DLD1 (cell line): Measurements from ENCODE around the gene C11orf91.
"Not testable (repeated sequence)": the region's sequence is repeated elsewhere in the genome, so short reads cannot be mapped to it uniquely, and the experiment has no call there.

Source experiments
- in situ Hi-C: cut with HindIII; loops from 2 replicates; pipeline ENCODE4 v1.10.0; 2017; ENCODE audit warnings: low sequenced_read_pairs

The C11orf91 gene

DNA sequence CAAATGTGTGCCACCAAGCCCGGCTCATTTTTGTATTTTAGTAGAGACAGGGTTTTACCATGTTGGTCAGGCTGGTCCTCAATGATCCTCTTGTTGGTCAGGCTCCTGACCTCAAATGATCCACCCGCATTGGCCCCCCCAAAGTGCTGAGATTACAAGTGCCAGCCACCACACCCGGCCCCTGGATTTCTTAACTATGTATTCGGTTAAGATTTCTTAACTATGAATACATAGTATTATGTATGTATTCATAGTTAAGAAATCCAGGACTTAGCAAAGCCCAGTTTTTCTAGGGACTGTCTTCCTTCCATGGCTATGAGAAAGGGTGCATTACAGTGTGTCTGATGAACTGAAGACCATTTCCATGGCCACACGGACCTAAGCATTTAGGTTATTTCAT lies 1.7 kb downstream of the C11orf91 start:
- in situ Hi-C loops, result no loop called here

GRCh38 chr11:33697997-33698396 lies 2.6 kb downstream of the C11orf91 start:
- in situ Hi-C loops, result no loop called here

GRCh38 chr11:33696931-33697638 lies 3.5 kb downstream of the C11orf91 start:
- in situ Hi-C loops, result no loop called here

DNA sequence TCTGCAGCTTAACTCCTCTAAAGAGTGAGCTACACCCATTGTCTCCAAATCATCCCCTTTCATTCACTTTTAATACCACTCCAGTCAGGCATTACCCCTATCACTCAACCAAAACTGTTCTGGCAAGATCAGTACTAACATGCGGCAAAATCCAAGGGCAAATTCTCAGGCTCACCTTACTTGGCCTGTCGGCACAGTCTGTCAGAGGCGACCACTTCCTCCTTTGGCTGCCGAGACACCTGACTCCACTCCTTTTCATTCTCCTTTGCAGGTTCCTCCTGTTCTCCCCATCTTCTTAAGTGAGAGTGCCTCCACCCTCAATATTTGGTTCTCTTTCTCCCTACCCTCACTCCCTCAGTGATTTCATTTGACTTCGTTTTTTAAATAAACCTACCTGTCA lies 4.2 kb downstream of the C11orf91 start:
- in situ Hi-C loops, result no loop called here

- in situ Hi-C loops, result no loop called here
Measured at GRCh38 chr11:33695051-33695566, 5.5 kb downstream of the C11orf91 start.

DNA sequence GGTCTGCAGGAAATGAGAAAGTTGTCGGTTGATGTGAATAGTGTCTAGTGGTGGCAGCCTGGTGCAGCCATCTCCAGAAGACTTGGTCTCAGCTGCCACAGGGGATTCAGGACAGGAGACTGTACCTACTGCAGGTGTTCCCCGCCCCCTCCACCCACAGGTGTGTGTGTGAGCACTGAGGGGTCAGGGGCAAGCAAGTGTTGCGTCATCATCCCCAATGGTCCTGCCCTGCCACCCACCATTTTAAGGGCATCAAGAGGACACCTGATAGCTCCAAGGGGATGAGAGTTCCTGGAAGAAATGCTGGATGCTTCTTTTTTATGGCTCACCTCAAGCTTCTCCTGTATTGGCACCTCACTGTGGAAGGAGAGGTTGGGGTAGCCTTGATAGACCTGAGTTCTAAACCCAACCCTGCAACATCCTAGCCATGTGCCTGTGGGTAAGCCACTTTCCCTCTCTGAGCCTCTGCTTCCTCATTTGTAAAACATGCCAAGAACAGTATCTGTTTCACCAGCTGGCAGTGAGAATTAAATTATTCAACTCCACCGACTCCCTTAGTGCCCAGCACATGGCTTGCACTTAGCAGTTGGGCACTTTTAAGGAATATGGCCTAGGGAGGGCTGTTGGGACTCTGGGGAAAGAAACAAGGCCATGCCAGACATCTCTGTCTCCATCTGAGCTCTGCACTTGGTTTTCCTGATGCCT lies 6.1 kb downstream of the C11orf91 start:
- in situ Hi-C loops, result loop anchor here (5.0 kb wide), 1 partner anchor 327 kb away; no protein-coding TSS in a partner anchor

DNA sequence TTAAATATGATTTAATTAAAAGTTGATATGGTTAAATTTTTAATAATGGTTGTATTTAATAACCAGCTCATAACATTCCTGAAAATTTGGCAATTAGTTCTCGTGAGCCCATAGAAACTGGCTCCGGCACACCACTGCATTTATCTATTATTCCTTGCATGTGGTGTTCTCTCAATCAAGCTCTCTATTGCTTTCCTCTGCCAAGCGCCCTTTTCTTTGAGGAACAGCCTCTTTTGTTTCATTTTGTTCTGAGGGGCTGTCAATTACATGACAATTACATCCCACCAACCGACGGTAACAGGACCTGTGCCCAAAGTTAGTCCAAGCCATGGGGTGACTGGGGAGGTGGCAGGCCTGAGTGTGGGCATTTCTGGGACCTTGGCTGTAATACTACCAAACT lies 8.1 kb downstream of the C11orf91 start:
- in situ Hi-C loops, result loop anchor here (5.0 kb wide), 1 partner anchor 325 kb away; no protein-coding TSS in a partner anchor

DNA sequence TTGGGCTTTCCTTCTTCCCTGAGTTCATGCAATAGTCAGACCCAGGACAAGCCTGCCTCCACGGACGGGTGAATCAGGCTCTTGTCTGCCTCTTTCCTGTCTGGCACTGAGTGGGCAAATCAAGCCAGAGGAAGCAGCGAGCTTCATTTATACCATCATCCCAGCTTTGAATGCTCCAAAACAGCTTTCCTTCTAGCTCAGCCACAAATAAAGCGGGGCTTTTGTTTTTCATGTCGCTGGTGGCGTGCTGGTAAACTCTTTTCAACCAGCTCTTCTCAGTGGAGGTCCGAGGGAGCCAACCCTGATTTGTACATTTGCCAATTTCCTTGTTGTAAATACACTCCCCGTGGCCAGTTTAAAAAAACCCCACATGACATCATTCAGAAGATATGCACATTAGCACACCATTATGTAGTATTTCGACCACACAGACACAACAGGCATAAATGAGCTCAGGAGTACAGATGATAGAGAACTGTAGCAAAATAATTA lies 8.6 kb downstream of the C11orf91 start:
- in situ Hi-C loops, result loop anchor here (5.0 kb wide), 1 partner anchor 325 kb away; no protein-coding TSS in a partner anchor

DNA sequence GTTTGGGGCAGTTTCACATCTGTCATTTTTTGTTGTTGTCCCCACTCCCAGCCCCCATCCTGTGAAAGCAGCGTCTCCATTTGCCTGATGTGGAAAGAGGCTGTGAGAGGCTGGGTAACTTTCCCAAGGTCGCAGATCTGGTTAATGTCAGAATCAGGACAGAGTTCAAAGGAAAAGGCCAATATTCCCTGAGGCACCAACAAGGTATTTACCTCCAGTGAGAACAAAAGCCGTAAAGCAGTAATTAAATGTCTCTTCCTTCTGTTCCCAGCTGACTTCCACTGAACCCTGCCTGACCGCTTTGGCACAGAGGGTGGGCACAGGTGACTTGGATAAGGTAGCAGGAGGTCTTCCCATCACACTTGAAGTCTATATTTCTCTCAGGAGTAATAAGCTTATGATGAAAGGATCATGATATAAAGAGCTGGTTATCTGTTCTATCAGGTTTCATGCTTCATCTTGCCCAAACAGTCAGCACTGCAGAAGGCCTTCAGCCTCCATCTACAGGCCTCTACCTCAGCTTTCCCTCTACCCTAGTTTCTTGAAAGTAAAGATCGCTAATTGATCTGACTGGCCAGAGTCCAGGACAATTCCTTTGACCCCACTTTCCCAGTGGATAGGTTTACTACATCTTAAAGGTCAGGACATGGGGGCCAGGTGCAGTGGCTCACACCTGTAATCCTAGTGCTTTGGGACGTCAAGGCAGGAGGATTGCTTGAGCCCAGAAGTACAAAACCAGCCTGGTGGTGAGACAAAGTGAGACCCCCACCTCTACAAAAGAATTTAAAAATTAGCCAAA lies 9.4 kb downstream of the C11orf91 start:
- in situ Hi-C loops, result loop anchor here (5.0 kb wide), 1 partner anchor 324 kb away; no protein-coding TSS in a partner anchor

DNA sequence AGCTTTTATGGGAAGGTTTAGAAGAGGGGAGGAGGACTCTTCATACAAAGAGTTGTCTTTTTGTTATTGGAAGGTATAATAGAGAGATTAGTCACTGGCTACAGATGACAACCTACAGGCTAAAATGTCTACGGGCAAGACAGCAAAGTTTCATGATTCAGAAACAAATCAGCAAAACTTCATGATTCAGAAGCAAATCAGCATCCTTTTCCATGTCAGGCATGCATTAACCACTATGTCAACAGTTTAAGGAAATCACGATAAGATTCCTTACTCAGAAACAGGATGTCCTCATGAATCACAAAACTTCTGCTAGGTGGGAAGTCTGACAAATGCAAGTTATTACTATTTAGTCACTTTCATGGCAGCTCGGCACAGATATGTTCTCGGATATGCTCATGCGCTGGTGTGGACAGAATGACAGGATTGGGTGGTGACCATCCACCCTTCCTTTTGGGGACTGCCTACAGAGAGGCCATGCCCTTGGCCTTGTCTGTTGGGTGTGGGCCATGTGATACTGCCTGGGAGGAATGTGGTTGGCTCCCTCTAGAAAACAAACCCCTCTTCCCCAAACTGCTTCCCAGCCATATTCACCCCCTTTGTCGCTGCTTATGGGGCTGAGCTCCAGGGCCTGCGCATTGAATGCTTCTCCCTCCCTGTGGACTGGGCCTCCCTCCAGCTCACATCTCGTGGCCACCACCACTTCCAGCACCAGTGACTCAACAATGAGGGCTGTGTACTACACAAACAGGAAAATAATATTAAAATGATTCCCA lies 10.1 kb downstream of the C11orf91 start:
- in situ Hi-C loops, result loop anchor here (5.0 kb wide), 1 partner anchor 323 kb away; no protein-coding TSS in a partner anchor

GRCh38 chr11:33689501-33689900 lies 11.1 kb downstream of the C11orf91 start:
- in situ Hi-C loops, result no loop called here

GRCh38 chr11:33689085-33689484 lies 11.5 kb downstream of the C11orf91 start:
- in situ Hi-C loops, result no loop called here

DNA sequence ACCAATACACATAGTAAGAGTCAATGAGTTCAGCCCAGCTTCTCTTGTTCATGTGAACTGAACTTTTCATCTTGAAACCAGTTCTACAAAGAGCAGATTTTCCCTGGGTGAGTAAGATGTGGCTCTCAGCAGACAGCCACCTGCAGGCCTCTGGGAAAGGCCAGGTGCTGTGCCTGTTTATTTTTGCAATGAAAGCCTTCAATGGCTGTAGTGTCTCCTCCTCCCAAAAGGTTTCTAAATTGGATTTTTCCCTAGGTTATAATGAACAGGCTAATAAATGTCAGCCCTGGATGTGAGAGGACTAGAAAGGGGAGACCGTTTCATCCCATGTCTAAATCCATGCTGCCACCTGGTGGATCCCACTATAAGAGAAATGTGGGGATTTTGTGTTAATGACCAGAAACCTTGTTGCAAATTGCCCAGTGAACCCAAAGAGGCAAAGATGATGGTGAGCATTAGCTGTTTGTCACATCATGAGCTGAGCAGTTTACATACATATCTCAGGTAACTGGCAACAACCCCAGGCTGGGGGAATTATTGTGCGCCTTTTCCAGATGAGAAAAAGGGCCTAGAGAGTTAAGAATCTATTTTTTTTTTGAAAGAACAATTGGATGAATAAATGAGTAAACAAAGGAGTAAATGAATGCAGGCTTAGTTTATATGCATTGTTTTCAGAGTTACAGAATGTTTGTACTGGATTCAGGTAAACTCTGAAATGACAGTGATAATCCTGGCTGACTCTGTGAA lies 12.7 kb downstream of the C11orf91 start:
- in situ Hi-C loops, result no loop called here

- in situ Hi-C loops, result no loop called here
Measured at GRCh38 chr11:33685082-33685481, 15.5 kb downstream of the C11orf91 start.

- in situ Hi-C loops, result no loop called here
Measured at GRCh38 chr11:33684003-33684706, 16.5 kb downstream of the C11orf91 start.

DNA sequence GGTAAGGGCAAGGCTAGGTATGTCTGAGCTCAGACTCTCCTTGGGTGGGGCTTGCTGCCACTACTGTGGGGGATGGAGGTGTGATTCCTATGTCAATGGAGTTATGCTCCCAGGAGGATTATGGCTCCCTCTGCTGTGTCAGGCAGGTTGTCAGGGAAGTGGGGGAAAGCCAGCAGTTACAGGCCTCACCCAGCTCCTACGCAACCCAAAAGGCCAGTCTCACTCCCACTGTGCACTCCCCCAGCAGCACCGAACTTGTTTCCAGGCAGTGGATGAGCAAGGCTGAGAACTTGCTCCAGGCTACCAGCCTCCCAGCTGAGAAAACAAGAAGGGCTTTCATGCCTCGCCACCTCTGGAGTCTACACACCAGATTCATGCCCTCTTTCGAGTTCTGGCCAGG lies 18.2 kb downstream of the C11orf91 start:
- in situ Hi-C loops, result no loop called here

DNA sequence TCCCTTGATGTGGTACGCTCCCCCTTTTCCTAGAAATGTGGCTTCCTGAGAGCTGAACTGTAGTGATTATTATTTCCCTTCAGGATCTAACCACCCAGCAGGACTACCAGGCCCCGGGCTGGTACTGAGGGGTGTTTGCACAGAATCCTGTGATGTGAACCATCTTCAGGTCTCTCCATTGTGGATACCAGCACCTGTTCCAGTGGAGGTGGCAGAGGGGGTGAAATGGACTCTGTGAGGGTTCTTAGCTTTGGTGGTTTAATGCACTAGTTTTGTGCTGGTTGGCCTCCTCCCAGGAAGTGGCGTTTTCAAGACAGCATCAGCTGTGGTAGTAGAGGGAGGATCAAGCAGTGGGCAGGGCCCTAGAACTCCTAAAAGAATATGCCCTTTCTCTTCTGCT lies 18.6 kb downstream of the C11orf91 start:
- in situ Hi-C loops, result no loop called here

DNA sequence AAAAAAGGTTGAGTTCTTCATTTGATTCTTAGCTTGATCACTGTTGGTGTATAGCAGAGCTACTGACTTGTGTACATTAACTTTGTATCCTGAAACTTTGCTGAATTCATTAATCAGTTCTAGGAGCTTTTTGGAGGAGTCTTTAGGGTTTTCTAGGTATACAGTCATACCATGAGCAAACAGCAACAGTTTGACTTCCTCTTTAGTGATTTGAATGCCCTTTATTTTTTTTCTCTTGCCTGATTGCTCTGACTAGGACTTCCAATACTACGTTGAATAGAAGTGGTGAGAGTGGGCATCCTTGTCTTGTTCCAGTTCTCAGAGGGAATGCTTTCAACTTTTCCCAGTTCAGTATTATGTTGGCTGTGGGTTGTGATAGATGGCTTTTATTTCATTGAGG lies 22.0 kb downstream of the C11orf91 start:
- in situ Hi-C loops, result not testable (repeated sequence)
